ENCODE data around the gene HNRNPM.

The HNRNPM gene

GRCh38 chr19:8460516-8461298 is 15.9 kb downstream of the HNRNPM start:
- FAIRE-seq, result no peak

GRCh38 chr19:8461376-8461775 is 16.6 kb downstream of the HNRNPM start:
- FAIRE-seq, result no peak

GRCh38 chr19:8461891-8462290 is 17.1 kb downstream of the HNRNPM start:
- FAIRE-seq, result no peak

- no peak for FAIRE-seq
Measured at GRCh38 chr19:8462571-8462970, 17.8 kb downstream of the HNRNPM start.

GRCh38 chr19:8463365-8463764 is 18.6 kb downstream of the HNRNPM start:
- FAIRE-seq, result no peak

- no peak for FAIRE-seq
Measured at GRCh38 chr19:8466018-8466417, 21.2 kb downstream of the HNRNPM start.

GRCh38 chr19:8468124-8468523 is 23.3 kb downstream of the HNRNPM start:
- no peak for FAIRE-seq

- no peak for FAIRE-seq
Measured at GRCh38 chr19:8468761-8469373, 24.1 kb downstream of the HNRNPM start.

GRCh38 chr19:8469613-8470368 is 25.0 kb downstream of the HNRNPM start:
- no peak for FAIRE-seq

GRCh38 chr19:8473648-8474476 is 29.1 kb downstream of the HNRNPM start:
- FAIRE-seq, result no peak

GRCh38 chr19:8475005-8475404 is 30.2 kb downstream of the HNRNPM start:
- no peak for FAIRE-seq

GRCh38 chr19:8476524-8476923 is 31.7 kb downstream of the HNRNPM start:
- FAIRE-seq, result no peak

- FAIRE-seq, result no peak
Measured at GRCh38 chr19:8477889-8478288, 33.1 kb downstream of the HNRNPM start.

GRCh38 chr19:8478598-8478997 is 33.8 kb downstream of the HNRNPM start:
- no peak for FAIRE-seq

GRCh38 chr19:8481201-8481600 is 36.4 kb downstream of the HNRNPM start:
- no peak for FAIRE-seq

- no peak for FAIRE-seq
Measured at GRCh38 chr19:8481616-8482015, 36.8 kb downstream of the HNRNPM start.

- FAIRE-seq, result no peak
Measured at GRCh38 chr19:8482696-8483095, 37.9 kb downstream of the HNRNPM start.

GRCh38 chr19:8483165-8483564 is 38.4 kb downstream of the HNRNPM start:
- no peak for FAIRE-seq

GRCh38 chr19:8484331-8484894 is 39.6 kb downstream of the HNRNPM start:
- FAIRE-seq, result no peak

GRCh38 chr19:8485561-8486371 is 41.0 kb downstream of the HNRNPM start:
- no peak for FAIRE-seq

- FAIRE-seq, result no peak
Measured at GRCh38 chr19:8486661-8487136, 41.9 kb downstream of the HNRNPM start.

All from G401.6 (cell line).